ENCODE results near the gene IL6ST. TPM values are rescaled to one million over a fixed set of nuclear protein-coding genes. Genes with fewer than 3 reads are reported as not detected.

IL6ST gene
- total and polyA plus RNA-seq, 2 donors from 2014 or later = 39.2 to 378 TPM

- H3K4me1 ChIP-seq (ENCODE audit: control insufficient read depth in 2 of 3, insufficient read depth in 2 of 3, low read depth in 1 of 3, low read length in 3 of 3) = no peaks in the 10 kb centered on the region
- H3K9me3 ChIP-seq (ENCODE audit: control insufficient read depth in 2 of 3, insufficient read depth in 1 of 3, low read length in 3 of 3) = no peaks in the 10 kb centered on the region
- H3K27me3 ChIP-seq (ENCODE audit: control insufficient read depth, insufficient read depth, low read length) = no peaks in the 10 kb centered on the region
- no peak overlapping the region for H3K9ac ChIP-seq (ENCODE audit: low read length in 3 of 3)
- intact Hi-C loops (cut with DNase I) = no loop called here
- H3K36me3 ChIP-seq (ENCODE audit: control insufficient read depth in 2 of 3, insufficient read depth in 3 of 3, low read length in 3 of 3) = no peaks in the 10 kb centered on the region
- FAIRE-seq (no peak), DNase-seq (no peak)
- H3K4me3 ChIP-seq (ENCODE audit: low read length in 3 of 3) = no peak overlapping the region
- no peak for TF ChIP-seq CTCF (IDR thresholded peaks at IDR 0.05; ENCODE audit: borderline replicate concordance, extremely low read depth, insufficient read depth)
- no peak overlapping the region for H3K27ac ChIP-seq (ENCODE audit: low read depth in 2 of 2, low read length in 2 of 2)
Observed at GRCh38 chr5:55896238-55896637, 98.5 kb downstream of the IL6ST start.

GRCh38 chr5:55895346-55895745 is 99.4 kb downstream of the IL6ST start:
- Histone ChIP-seq H3K4me3 (ENCODE audit: low read length in 3 of 3) (no peak overlapping the region), H3K36me3 (ENCODE audit: control insufficient read depth in 2 of 3, insufficient read depth in 3 of 3, low read length in 3 of 3) (no peaks in the 10 kb centered on the region), H3K4me1 (ENCODE audit: control insufficient read depth in 2 of 3, insufficient read depth in 2 of 3, low read depth in 1 of 3, low read length in 3 of 3) (no peaks in the 10 kb centered on the region), H3K27ac (ENCODE audit: low read depth in 2 of 2, low read length in 2 of 2) (no peak overlapping the region), H3K27me3 (ENCODE audit: control insufficient read depth, insufficient read depth, low read length) (no peaks in the 10 kb centered on the region), H3K9ac (ENCODE audit: low read length in 3 of 3) (no peak overlapping the region), H3K9me3 (ENCODE audit: control insufficient read depth in 2 of 3, insufficient read depth in 1 of 3, low read length in 3 of 3) (no peaks in the 10 kb centered on the region)
- TF ChIP-seq CTCF (IDR thresholded peaks at IDR 0.05; ENCODE audit: borderline replicate concordance, extremely low read depth, insufficient read depth) = no peak
- FAIRE-seq (no peak), DNase-seq (no peak)
- intact Hi-C loops (cut with DNase I) = no loop called here

- Histone ChIP-seq H3K36me3 (ENCODE audit: control insufficient read depth in 2 of 3, insufficient read depth in 3 of 3, low read length in 3 of 3) (no peaks in the 10 kb centered on the region), H3K27ac (ENCODE audit: low read depth in 2 of 2, low read length in 2 of 2) (no peak overlapping the region), H3K9ac (ENCODE audit: low read length in 3 of 3) (no peak overlapping the region), H3K4me1 (ENCODE audit: control insufficient read depth in 2 of 3, insufficient read depth in 2 of 3, low read depth in 1 of 3, low read length in 3 of 3) (no peaks in the 10 kb centered on the region), H3K27me3 (ENCODE audit: control insufficient read depth, insufficient read depth, low read length) (no peaks in the 10 kb centered on the region), H3K9me3 (ENCODE audit: control insufficient read depth in 2 of 3, insufficient read depth in 1 of 3, low read length in 3 of 3) (no peaks in the 10 kb centered on the region), H3K4me3 (ENCODE audit: low read length in 3 of 3) (no peak overlapping the region)
- DNase-seq (no peak), FAIRE-seq (no peak)
- TF ChIP-seq CTCF (IDR thresholded peaks at IDR 0.05; ENCODE audit: borderline replicate concordance, extremely low read depth, insufficient read depth) = no peak
- intact Hi-C loops (cut with DNase I) = no loop called here
Observed at GRCh38 chr5:55894135-55894534, 100.6 kb downstream of the IL6ST start.

GRCh38 chr5:55892479-55892878 is 102.3 kb downstream of the IL6ST start:
- no peaks in the 10 kb centered on the region for H3K4me1 ChIP-seq (ENCODE audit: control insufficient read depth in 2 of 3, insufficient read depth in 2 of 3, low read depth in 1 of 3, low read length in 3 of 3)
- H3K27ac ChIP-seq (ENCODE audit: low read depth in 2 of 2, low read length in 2 of 2) = no peak overlapping the region
- FAIRE-seq (no peak), DNase-seq (no peak)
- H3K27me3 ChIP-seq (ENCODE audit: control insufficient read depth, insufficient read depth, low read length) = no peaks in the 10 kb centered on the region
- intact Hi-C loops (cut with DNase I) = no loop called here
- no peaks in the 10 kb centered on the region for H3K9me3 ChIP-seq (ENCODE audit: control insufficient read depth in 2 of 3, insufficient read depth in 1 of 3, low read length in 3 of 3)
- H3K9ac ChIP-seq (ENCODE audit: low read length in 3 of 3) = no peak overlapping the region
- H3K36me3 ChIP-seq (ENCODE audit: control insufficient read depth in 2 of 3, insufficient read depth in 3 of 3, low read length in 3 of 3) = no peaks in the 10 kb centered on the region
- H3K4me3 ChIP-seq (ENCODE audit: low read length in 3 of 3) = no peak overlapping the region
- no peak for TF ChIP-seq CTCF (IDR thresholded peaks at IDR 0.05; ENCODE audit: borderline replicate concordance, extremely low read depth, insufficient read depth)

All from kidney (tissue), 14 donors.